Stimulated activated CD4-positive, alpha-beta T cell treated with anti-CD3 and anti-CD28 coated beads, Interleukin-12 subunit alpha, Interleukin-12 subunit beta, amount 100 ng/mL, for 24 hours (primary cell): ENCODE results near the gene GATAD2A.
A peak's percentile ranks its signal among the peaks of the same experiment; 100 is the strongest.

Experiments
- DNase-seq, 2 experiments: peaks; one replicate each; pipeline ENCODE4 v3.0.0-alpha.2; 2020; ENCODE audit warnings: low read depth in 2 of 2

The GATAD2A gene

GRCh38 chr19:19507354-19507753, 101.9 kb downstream of the GATAD2A start:
- no peak for DNase-seq

- no peak for DNase-seq
These were observed 102.7 kb downstream of the GATAD2A start for GRCh38 chr19:19508217-19508616.

GRCh38 chr19:19510432-19510831, 105.0 kb downstream of the GATAD2A start:
- DNase-seq, result no peak

GRCh38 chr19:19513682-19514081, 108.2 kb downstream of the GATAD2A start:
- no peak for DNase-seq

- no peak for DNase-seq
These were observed 108.8 kb downstream of the GATAD2A start for GRCh38 chr19:19514215-19514657.

GRCh38 chr19:19514881-19515641, 109.6 kb downstream of the GATAD2A start, which contains the start of gene TSSK6:
TSS of gene TSSK6 (minus strand) at chr19:19515548. CDS start at chr19:19515427, 121 bp downstream.
- DNase-seq, result no peak

GRCh38 chr19:19515642-19516519, 110.4 kb downstream of the GATAD2A start, which contains the start of gene NDUFA13:
TSS of gene NDUFA13 (plus strand) at chr19:19516225. CDS start at chr19:19516239, 14 bp downstream.
- peak; percentile 90 to 93 for DNase-seq

- DNase-seq, result no peak
These were observed 111.8 kb downstream of the GATAD2A start for GRCh38 chr19:19517235-19517619.

GRCh38 chr19:19520989-19521388, 115.5 kb downstream of the GATAD2A start:
- no peak for DNase-seq

GRCh38 chr19:19523177-19523576, 117.7 kb downstream of the GATAD2A start:
- no peak for DNase-seq

GRCh38 chr19:19524053-19524452, 118.6 kb downstream of the GATAD2A start:
- DNase-seq, result no peak

GRCh38 chr19:19525611-19526380, 120.3 kb downstream of the GATAD2A start:
- no peak for DNase-seq

- DNase-seq, result no peak
These were observed 121.3 kb downstream of the GATAD2A start for GRCh38 chr19:19526581-19527370.

GRCh38 chr19:19527371-19527656, 121.8 kb downstream of the GATAD2A start:
- DNase-seq, result no peak

GRCh38 chr19:19527674-19528625, 122.5 kb downstream of the GATAD2A start:
- DNase-seq, result no peak

- no peak for DNase-seq
These were observed 123.4 kb downstream of the GATAD2A start, which contains the start of gene YJEFN3 for GRCh38 chr19:19528721-19529490. TSS of gene YJEFN3 (plus strand) at chr19:19528911. CDS start at chr19:19528933, 22 bp downstream.

GRCh38 chr19:19529783-19530422, 124.4 kb downstream of the GATAD2A start:
- DNase-seq, result no peak

GRCh38 chr19:19530423-19530804, 124.9 kb downstream of the GATAD2A start:
- no peak for DNase-seq

- no peak for DNase-seq
These were observed 125.4 kb downstream of the GATAD2A start for GRCh38 chr19:19530889-19531288.
